ENCODE data around the gene KRT36. TPM values are rescaled to one million over a fixed set of nuclear protein-coding genes. Genes with fewer than 3 reads are reported as not detected.

Gene KRT36
- polyA plus RNA-seq, 1 experiment, result not detected

DNA sequence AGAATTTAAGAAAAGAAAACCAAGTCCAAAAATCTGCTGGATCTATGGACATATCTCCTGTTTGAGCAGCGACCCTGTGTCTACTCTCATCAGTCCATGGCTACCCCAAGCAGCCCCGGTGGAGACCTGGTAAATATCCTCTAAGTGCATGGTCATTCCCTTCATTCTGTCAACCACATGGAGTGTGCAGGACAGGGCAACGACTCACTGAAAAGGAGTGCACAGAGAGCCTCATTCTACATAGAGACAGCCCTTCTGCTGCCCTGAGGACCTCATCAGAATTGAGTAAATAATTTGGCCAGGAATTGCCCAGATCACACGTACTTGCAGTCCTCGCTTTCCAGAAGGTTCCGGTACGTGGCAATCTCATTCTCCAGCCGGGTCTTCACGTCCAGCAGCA lies 51.9 kb downstream of the KRT36 start:
- no peak for DNase-seq (ENCODE audit: low read depth, low spot score)
- Histone ChIP-seq H3K27ac (ENCODE audit: low read depth, low read length) (no peak overlapping the region), H3K4me3 (ENCODE audit: low read depth, low read length) (no peak overlapping the region), H3K9me3 (ENCODE audit: control insufficient read depth, insufficient read depth, low read length) (peaks cover 9% of the 10 kb centered on the region; the same call in 1 of the 2 replicates), H3K27me3 (ENCODE audit: control insufficient read depth, insufficient read depth, low read length) (peaks cover 6% of the 10 kb centered on the region)
- CTCF ChIA-PET, result no interaction called here
- POLR2A ChIA-PET, result no interaction called here
- TF ChIP-seq, protein P1, sequence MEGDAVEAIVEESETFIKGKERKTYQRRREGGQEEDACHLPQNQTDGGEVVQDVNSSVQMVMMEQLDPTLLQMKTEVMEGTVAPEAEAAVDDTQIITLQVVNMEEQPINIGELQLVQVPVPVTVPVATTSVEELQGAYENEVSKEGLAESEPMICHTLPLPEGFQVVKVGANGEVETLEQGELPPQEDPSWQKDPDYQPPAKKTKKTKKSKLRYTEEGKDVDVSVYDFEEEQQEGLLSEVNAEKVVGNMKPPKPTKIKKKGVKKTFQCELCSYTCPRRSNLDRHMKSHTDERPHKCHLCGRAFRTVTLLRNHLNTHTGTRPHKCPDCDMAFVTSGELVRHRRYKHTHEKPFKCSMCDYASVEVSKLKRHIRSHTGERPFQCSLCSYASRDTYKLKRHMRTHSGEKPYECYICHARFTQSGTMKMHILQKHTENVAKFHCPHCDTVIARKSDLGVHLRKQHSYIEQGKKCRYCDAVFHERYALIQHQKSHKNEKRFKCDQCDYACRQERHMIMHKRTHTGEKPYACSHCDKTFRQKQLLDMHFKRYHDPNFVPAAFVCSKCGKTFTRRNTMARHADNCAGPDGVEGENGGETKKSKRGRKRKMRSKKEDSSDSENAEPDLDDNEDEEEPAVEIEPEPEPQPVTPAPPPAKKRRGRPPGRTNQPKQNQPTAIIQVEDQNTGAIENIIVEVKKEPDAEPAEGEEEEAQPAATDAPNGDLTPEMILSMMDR (IDR thresholded peaks at IDR 0.05; ENCODE audit: low read depth, low read length), result no peak

DNA sequence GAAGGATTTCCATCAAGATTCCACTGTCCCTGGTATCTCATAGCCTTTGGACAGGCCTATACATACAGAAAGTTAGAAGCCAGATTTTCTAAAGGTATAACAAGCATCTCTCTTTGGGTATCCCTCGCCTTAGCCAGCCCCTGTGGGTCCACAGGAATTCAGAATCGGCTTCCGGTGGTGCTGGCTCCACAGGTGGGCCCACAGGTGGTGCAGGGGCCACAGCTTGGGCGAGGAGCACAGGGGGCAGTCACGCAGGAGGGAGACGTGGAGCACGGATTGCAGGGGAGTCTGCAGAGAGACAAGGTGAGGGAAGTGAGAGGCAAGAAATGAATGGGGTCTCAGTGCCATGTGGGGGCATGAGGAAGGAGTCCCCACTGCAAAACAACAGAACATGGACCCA lies 52.5 kb downstream of the KRT36 start:
- H3K27ac ChIP-seq (ENCODE audit: low read depth, low read length), result no peak overlapping the region
- peaks cover 6% of the 10 kb centered on the region for H3K27me3 ChIP-seq (ENCODE audit: control insufficient read depth, insufficient read depth, low read length)
- H3K4me3 ChIP-seq (ENCODE audit: low read depth, low read length), result no peak overlapping the region
- CTCF ChIA-PET, result no interaction called here
- POLR2A ChIA-PET, result no interaction called here
- no peak for DNase-seq (ENCODE audit: low read depth, low spot score)
- peaks cover 9% of the 10 kb centered on the region; the same call in 1 of the 2 replicates for H3K9me3 ChIP-seq (ENCODE audit: control insufficient read depth, insufficient read depth, low read length)
- TF ChIP-seq, protein P1 (IDR thresholded peaks at IDR 0.05; ENCODE audit: low read depth, low read length), result no peak

Small RNAs within 50 kb of the gene (small RNA-seq; reads per million reads assigned to genes)
- gene RNU2-32P (ENCODE audit: insufficient read length, low read depth), result not detected

Other genes starting within 250 kb of the KRT36 start
- gene KRTAP9-4, start 240.2 kb downstream of the KRT36 start, polyA plus RNA-seq (2011; rRNA removed), result not detected in 2 replicates
- not detected in 2 replicates for gene KRTAP9-9, start 234.5 kb downstream of the KRT36 start, polyA plus RNA-seq (2011; rRNA removed)
- not detected in 2 replicates for gene KRTAP9-6, start 224.5 kb downstream of the KRT36 start, polyA plus RNA-seq (2011; rRNA removed)
- not detected in 2 replicates for gene KRTAP9-7, start 214.2 kb downstream of the KRT36 start, polyA plus RNA-seq (2011; rRNA removed)
- gene KRTAP29-1, start 187.1 kb downstream of the KRT36 start, polyA plus RNA-seq (2011; rRNA removed), result not detected in 2 replicates
- not detected in 2 replicates for gene KRTAP16-1, start 180.6 kb downstream of the KRT36 start, polyA plus RNA-seq (2011; rRNA removed)
- gene KRTAP17-1, start 174.2 kb downstream of the KRT36 start, polyA plus RNA-seq (2011; rRNA removed), result not detected in 2 replicates
- not detected in 2 replicates for gene KRT33A, start 139.1 kb downstream of the KRT36 start, polyA plus RNA-seq (2011; rRNA removed)
- gene KRT33B, start 120.1 kb downstream of the KRT36 start, polyA plus RNA-seq (2011; rRNA removed), result 0.07 TPM in 1 of 2 replicates, not detected in the other
- gene KRT34, start 107.6 kb downstream of the KRT36 start, polyA plus RNA-seq (2011; rRNA removed), result 0.27 and 0.29 TPM in 2 replicates
- gene KRT31, start 92.3 kb downstream of the KRT36 start, polyA plus RNA-seq (2011; rRNA removed), result not detected in 2 replicates
- gene KRT37, start 65.3 kb downstream of the KRT36 start, polyA plus RNA-seq (2011; rRNA removed), result not detected in 2 replicates
- 0.11 and 0.17 TPM in 2 replicates for gene KRT38, start 48.9 kb downstream of the KRT36 start, polyA plus RNA-seq (2011; rRNA removed)
- gene KRT32, start 22.5 kb downstream of the KRT36 start, polyA plus RNA-seq (2011; rRNA removed), result 0.09 and 0.14 TPM in 2 replicates
- not detected in 2 replicates for gene KRT35, start 8.8 kb downstream of the KRT36 start, polyA plus RNA-seq (2011; rRNA removed)
- gene KRT13, start 15.7 kb upstream of the KRT36 start, polyA plus RNA-seq (2011; rRNA removed), result 0.05 TPM in 1 of 2 replicates, not detected in the other
- gene KRT15, start 29.0 kb upstream of the KRT36 start, polyA plus RNA-seq (2011; rRNA removed), result 1.4 and 1.8 TPM in 2 replicates
- 19.7 and 27.6 TPM in 2 replicates for gene KRT19, start 38.4 kb upstream of the KRT36 start, polyA plus RNA-seq (2011; rRNA removed)
- gene KRT9, start 82.1 kb upstream of the KRT36 start, polyA plus RNA-seq (2011; rRNA removed), result not detected in 2 replicates
- 0.09 TPM in 1 of 2 replicates, not detected in the other for gene KRT14, start 97.0 kb upstream of the KRT36 start, polyA plus RNA-seq (2011; rRNA removed)
- not detected in 2 replicates for gene KRT16, start 122.9 kb upstream of the KRT36 start, polyA plus RNA-seq (2011; rRNA removed)
- gene KRT17, start 134.7 kb upstream of the KRT36 start, polyA plus RNA-seq (2011; rRNA removed), result 2.8 and 4.9 TPM in 2 replicates
- 529 and 549 TPM in 2 replicates for gene EIF1, start 199.0 kb upstream of the KRT36 start, polyA plus RNA-seq (2011; rRNA removed)
- not detected in 2 replicates for gene GAST, start 222.4 kb upstream of the KRT36 start, polyA plus RNA-seq (2011; rRNA removed)
- 0.04 and 0.07 TPM in 2 replicates for gene HAP1, start 244.7 kb upstream of the KRT36 start, polyA plus RNA-seq (2011; rRNA removed)